BE2C (cell line): ENCODE data around the gene CTXND1.
"Not testable (repeated sequence)": the region's sequence is repeated elsewhere in the genome, so short reads cannot be mapped to it uniquely, and the experiment has no call there.

Experiments used
- DNase-seq: peaks from one replicate; pipeline ENCODE4 v3.0.0-alpha.2; 2020
- H3K27me3 ChIP-seq: fragments of 250-450 bp; sonication (Bioruptor Pico); 2 replicates; pipeline ENCODE4 v1.5.1; 2020; ENCODE audit warnings: mild to moderate bottlenecking
- H3K36me3 ChIP-seq: fragments of 250-450 bp; sonication (Bioruptor Pico); 2 replicates; pipeline ENCODE4 v1.5.1; 2020; ENCODE audit warnings: mild to moderate bottlenecking
- H3K4me1 ChIP-seq: fragments of 250-450 bp; sonication (Bioruptor Pico); 2 replicates; pipeline ENCODE4 v1.5.1; 2020
- H3K4me3 ChIP-seq: 2 replicates; pipeline ENCODE4 v1.5.1; 2011; ENCODE audit warnings: low read depth, low read length
- H3K9me3 ChIP-seq: fragments of 250-450 bp; sonication (Bioruptor Pico); 2 replicates; pipeline ENCODE4 v1.5.1; 2020
- TF ChIP-seq, protein P1 (sequence below): IDR thresholded peaks from 2 replicates; pipeline ENCODE4 v1.5.1; 2012; ENCODE audit warnings: mild to moderate bottlenecking, low read depth, low read length

Gene CTXND1

DNA sequence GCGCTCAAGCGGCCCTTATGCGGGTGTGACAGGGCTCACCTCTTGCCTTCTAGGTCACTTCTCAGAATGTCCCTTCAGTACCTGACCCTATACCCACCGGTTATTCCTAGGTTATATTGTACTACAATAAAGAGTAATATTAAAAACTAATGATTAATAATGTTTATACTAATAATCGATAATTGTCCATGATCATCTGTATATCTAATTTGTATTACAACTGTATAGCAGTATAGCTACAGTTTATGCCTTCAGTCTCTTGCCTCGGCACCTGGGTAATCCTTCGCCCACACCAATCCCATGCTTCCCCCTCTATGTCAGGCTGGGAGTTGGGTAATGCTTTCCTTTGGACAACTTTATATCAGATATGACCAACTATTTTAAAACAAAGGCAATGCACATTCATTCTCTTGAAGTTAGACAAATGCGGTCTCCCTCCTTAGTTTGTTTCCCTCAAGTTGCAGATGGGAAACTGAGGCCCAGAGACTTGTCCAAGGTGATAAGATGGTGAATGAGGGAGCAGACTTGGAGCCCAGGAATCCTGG, 95.8 kb downstream of the CTXND1 start:
- Histone ChIP-seq H3K9me3 (no peaks in the 10 kb centered on the region), H3K4me1 (peaks cover 5% of the 10 kb centered on the region), H3K4me3 (no peak overlapping the region), H3K27me3 (no peaks in the 10 kb centered on the region), H3K36me3 (no peaks in the 10 kb centered on the region)
- DNase-seq: no peak
- TF ChIP-seq, protein P1, sequence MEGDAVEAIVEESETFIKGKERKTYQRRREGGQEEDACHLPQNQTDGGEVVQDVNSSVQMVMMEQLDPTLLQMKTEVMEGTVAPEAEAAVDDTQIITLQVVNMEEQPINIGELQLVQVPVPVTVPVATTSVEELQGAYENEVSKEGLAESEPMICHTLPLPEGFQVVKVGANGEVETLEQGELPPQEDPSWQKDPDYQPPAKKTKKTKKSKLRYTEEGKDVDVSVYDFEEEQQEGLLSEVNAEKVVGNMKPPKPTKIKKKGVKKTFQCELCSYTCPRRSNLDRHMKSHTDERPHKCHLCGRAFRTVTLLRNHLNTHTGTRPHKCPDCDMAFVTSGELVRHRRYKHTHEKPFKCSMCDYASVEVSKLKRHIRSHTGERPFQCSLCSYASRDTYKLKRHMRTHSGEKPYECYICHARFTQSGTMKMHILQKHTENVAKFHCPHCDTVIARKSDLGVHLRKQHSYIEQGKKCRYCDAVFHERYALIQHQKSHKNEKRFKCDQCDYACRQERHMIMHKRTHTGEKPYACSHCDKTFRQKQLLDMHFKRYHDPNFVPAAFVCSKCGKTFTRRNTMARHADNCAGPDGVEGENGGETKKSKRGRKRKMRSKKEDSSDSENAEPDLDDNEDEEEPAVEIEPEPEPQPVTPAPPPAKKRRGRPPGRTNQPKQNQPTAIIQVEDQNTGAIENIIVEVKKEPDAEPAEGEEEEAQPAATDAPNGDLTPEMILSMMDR: no peak

- H3K27me3 ChIP-seq, H3K9me3 ChIP-seq, H3K4me1 ChIP-seq, H3K4me3 ChIP-seq, H3K36me3 ChIP-seq, DNase-seq: not testable (repeated sequence)
Measured at GRCh38 chr15:80155378-80156175, 96.4 kb downstream of the CTXND1 start.

GRCh38 chr15:80155001-80155377, 97.0 kb downstream of the CTXND1 start:
- Histone ChIP-seq H3K4me1 (peaks cover 5% of the 10 kb centered on the region), H3K27me3 (no peaks in the 10 kb centered on the region), H3K9me3 (no peaks in the 10 kb centered on the region), H3K4me3 (no peak overlapping the region), H3K36me3 (no peaks in the 10 kb centered on the region)
- DNase-seq: no peak
- TF ChIP-seq, protein P1: no peak

DNA sequence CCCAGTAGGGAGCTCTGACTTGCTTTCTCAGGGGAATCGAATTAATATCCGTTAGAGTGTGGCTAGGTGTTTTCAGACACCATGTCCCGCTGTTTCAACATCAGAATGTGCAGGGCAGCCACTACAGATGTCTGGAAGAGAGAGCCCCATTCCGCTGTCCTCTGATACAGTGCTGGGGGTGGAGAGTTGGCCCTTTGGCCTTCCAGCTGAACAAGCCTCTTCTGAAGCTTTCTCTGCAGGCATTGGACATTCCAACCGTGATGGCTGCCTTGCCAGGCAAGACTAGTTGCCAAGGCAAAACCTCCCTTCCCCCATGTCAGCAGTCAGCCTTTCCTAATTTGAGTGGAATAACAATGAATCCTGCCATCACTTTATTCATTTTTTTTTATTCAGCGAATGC, 97.7 kb downstream of the CTXND1 start:
- Histone ChIP-seq H3K9me3 (no peaks in the 10 kb centered on the region), H3K27me3 (no peaks in the 10 kb centered on the region), H3K36me3 (no peaks in the 10 kb centered on the region), H3K4me3 (no peak overlapping the region), H3K4me1 (peaks cover 5% of the 10 kb centered on the region)
- TF ChIP-seq, protein P1: no peak
- no peak for DNase-seq

GRCh38 chr15:80153900-80154299, 98.1 kb downstream of the CTXND1 start:
- no peak for DNase-seq
- H3K4me3 ChIP-seq: peak overlapping the region; percentile 67

GRCh38 chr15:80152896-80153876, 98.8 kb downstream of the CTXND1 start, which contains the start of gene FAH:
TSS of gene FAH (plus strand) at chr15:80152999. CDS start at chr15:80153055, 56 bp downstream.
- H3K4me3 ChIP-seq: peak within 1 kb of the TSS; percentile 67
- no peak for DNase-seq
- H3K9me3 ChIP-seq: no peaks in the 10 kb centered on the region
- peaks cover 5% of the 10 kb centered on the region for H3K4me1 ChIP-seq
- H3K27me3 ChIP-seq: no peaks in the 10 kb centered on the region
- TF ChIP-seq, protein P1: no peak
- H3K36me3 ChIP-seq: no peaks in the 10 kb centered on the region

More at GRCh38 chr15:80153900-80154299, 98.1 kb downstream of the CTXND1 start:
- no peaks in the 10 kb centered on the region for H3K9me3 ChIP-seq
- TF ChIP-seq, protein P1: no peak
- no peaks in the 10 kb centered on the region for H3K27me3 ChIP-seq
- H3K36me3 ChIP-seq: no peaks in the 10 kb centered on the region
- peaks cover 5% of the 10 kb centered on the region for H3K4me1 ChIP-seq
